Measurements from ENCODE around the gene EIF3J. TPM values are rescaled to one million over a fixed set of nuclear protein-coding genes. Genes with fewer than 3 reads are reported as not detected.

Gene EIF3J
- total RNA-seq, 1 experiment from 2014 or later: 76.1 TPM

- TF ChIP-seq AR (CRISPR knock-in tag; IDR thresholded peaks at IDR 0.05) (no peak), NFE2L1 (CRISPR knock-in tag; IDR thresholded peaks at IDR 0.05) (no peak)
Measured at GRCh38 chr15:44603126-44603525, 66.2 kb downstream of the EIF3J start (continued).

- DNase-seq (ENCODE audit: low spot score) (no peak), ATAC-seq (no peak)
- Mint-ChIP-seq H3K9me3 (no peaks in the 10 kb centered on the region), H3K4me1 (no peaks in the 10 kb centered on the region), H3K27ac (no peak overlapping the region), H3K27me3 (ENCODE audit: low read depth) (no peaks in the 10 kb centered on the region), H3K4me3 (no peak overlapping the region), H3K36me3 (peaks cover 39% of the 10 kb centered on the region)
- CTCF ChIA-PET: no interaction called here
- POLR2A ChIA-PET: no interaction called here
- no peak for TF ChIP-seq SP1 (CRISPR knock-in tag; conservative IDR thresholded peaks at IDR 0.05)
- no peak for TF ChIP-seq NFATC4 (CRISPR knock-in tag; IDR thresholded peaks at IDR 0.05)
- TF ChIP-seq ARID4B (CRISPR knock-in tag; IDR thresholded peaks at IDR 0.05; ENCODE audit: borderline replicate concordance): no peak
- TF ChIP-seq USF1 (CRISPR knock-in tag; IDR thresholded peaks at IDR 0.05): no peak
- TF ChIP-seq ATF1 (CRISPR knock-in tag; IDR thresholded peaks at IDR 0.05): no peak
Measured at GRCh38 chr15:44606740-44607139, 69.8 kb downstream of the EIF3J start.

Other genes starting within 250 kb of the EIF3J start
- 33.9 to 44.5 TPM (median 37.7 TPM) in 3 replicates for gene GOLM2, start 248.4 kb upstream of the EIF3J start, total RNA-seq (2021)
- 56.8 to 65.2 TPM (median 61.8 TPM) in 3 replicates for gene CTDSPL2, start 109.5 kb upstream of the EIF3J start, total RNA-seq (2021)
- 46.4 to 54.3 TPM (median 50.7 TPM) in 3 replicates for gene SPG11, start 126.5 kb downstream of the EIF3J start, total RNA-seq (2021)
- 0.41 to 1.2 TPM (median 0.59 TPM) in 3 replicates for gene PATL2, start 174.2 kb downstream of the EIF3J start, total RNA-seq (2021)
- 88.2 to 105 TPM (median 102 TPM) in 3 replicates for gene B2M, start 174.4 kb downstream of the EIF3J start, total RNA-seq (2021)
- gene TRIM69, start 199.4 kb downstream of the EIF3J start, total RNA-seq (2021): 9.9 to 11.3 TPM (median 10.4 TPM) in 3 replicates

All from WTC11 (cell line).